Stimulated activated CD8-positive, alpha-beta memory T cell treated with anti-CD3 and anti-CD28 coated beads, Interleukin-7, amount 100 ng/mL, for 24 hours (primary cell): ENCODE results near the gene DBET.
"Not testable (repeated sequence)": the region's sequence is repeated elsewhere in the genome, so short reads cannot be mapped to it uniquely, and the experiment has no call there.

Experiments
- DNase-seq: peaks from one replicate; pipeline ENCODE4 v3.0.0-alpha.2; 2020; ENCODE audit warnings: low read depth

Gene DBET

DNA sequence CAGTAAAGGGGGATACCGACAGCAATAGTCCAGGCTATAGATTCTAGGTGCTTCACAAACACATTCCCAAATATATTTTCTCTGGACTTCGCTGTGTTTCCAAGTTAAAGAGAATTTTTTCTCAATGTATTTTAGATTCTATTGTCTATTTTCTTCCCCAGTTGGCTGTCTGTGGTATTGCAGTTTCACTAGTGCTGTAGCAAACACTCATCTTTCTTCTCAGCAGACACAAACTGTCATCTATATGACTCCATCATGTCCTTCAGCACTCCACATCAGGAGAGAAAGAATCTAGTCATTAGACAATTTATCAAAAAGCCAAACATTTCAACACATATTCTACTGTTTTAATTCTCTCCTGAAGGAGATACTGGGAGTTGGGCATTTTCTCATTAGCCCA is at the start of gene DBET:
Gene DBET (plus strand): TSS at position 161 of the 400 bp plus-strand sequence.
- not testable (repeated sequence) for DNase-seq

DNA sequence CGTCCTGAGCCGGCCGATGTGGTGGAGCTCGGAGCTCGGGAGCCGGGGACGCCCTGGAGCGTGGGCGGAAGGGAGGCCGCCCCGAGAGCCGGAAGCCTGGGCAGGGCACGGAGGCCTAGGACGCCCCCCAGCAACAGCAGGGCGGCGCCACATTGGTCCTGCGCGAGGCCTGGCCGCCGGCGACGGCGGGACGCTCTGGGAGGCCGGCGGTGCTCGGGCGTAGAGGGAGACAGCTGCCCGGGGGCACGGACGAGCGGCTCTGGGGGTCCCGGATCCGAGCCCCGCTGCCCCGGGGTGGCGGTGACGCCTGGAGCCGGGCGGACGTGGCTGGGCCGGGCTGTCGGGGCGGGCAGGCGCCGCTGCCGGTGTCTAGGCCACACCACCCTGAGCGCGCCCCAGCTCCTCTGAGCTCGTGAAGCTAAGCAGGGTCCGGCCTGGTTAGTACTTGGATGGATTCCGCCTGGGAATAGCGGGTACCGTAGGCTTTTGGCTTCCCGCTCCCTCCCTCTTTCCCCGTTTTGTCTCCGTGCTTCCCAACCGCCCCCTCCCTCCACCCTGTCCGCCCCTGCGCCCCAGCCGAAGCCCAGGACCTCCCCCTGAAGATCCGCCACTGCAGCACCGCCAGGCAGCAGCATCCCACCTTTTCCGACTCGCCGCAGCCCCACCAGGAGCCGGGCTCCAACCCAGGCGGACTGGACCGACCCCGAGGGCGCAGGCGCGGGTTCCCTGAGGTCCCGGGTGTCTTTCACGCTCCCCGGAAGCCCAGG is 49.3 kb upstream of the DBET start:
- DNase-seq, result no peak

DNA sequence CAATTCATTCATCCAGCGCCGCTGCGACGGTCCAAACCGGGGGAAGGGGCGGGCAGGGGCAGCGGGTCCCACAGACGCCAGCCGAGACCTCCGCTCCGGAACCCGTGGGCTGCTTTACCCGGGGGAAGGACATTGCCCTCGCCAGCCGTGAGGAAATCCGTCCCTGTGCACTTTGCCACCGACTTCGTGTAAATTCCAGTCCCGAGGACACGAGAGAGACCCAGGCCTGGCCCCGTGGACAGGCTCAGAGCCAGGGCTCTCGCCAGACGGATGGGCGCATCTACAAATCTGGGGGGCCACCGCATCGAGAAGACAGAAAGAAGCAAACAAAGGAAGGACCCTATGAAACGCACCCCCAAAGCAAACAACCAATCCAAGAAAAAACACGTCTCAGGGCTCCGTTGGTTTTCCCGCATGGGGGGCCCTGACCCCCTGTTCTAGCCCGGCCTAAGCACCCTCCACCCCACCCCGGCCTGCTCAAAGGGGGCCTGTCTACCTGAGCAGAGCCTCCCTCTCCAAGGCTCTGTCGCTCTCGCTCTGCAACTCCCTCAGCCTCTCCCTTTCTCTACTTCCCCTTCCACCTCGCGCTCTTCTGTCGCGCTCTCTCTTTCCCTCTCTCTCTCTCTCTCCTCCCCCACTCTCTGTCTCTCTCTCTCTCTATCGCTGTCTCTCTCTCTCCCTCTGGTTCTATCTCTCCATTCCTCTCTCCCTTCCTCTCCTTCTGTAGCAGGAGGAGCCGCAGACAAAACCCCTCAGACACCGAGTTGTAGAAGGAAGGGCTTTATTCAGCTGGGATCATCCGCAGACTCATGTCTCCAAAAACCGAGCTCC is 48.5 kb upstream of the DBET start:
- no peak for DNase-seq

DNA sequence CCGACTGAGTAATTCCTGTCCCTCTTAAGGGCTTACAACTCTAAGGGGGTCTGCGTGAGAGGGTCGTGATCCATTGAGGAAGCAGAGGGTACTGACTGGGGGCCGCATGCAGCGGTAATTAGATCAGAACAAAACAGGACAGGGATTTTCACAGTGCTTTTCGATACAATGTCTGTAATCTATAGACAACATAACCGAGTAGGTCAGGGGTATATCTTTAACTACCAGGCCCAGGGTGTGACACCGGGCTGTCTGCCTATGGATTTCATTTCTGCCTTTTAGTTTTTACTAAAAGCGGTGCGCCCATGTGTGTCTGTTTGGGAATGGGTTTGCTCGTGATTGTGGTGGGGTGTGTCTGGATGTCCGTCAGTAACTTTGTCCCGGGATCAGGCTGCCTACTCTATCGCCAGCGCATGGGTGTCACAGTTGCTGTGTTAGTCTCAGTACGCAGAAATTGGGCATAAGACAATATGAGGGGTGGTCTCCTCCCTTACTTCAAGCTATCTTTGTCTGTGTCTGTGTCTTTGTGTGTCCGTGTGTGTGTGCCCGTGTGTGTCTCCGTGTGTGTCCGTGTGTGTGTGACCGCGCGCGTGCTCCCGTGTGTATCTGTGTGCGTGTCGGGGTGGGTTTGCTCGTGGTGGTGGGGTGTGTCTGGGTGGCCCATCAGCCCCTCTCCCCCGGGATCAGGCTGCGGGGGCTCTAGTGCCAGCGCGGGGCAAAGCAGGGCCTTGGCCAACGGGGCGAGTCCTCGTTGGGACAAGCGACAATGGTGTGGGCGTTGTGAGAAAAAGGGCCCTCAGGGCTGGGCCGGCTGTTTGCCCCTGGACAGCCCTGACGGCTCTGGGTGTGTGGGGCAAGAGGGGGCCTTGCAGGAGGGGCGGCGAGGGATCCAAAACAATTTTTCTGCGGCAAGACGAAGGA is 47.7 kb upstream of the DBET start:
- no peak for DNase-seq

DNA sequence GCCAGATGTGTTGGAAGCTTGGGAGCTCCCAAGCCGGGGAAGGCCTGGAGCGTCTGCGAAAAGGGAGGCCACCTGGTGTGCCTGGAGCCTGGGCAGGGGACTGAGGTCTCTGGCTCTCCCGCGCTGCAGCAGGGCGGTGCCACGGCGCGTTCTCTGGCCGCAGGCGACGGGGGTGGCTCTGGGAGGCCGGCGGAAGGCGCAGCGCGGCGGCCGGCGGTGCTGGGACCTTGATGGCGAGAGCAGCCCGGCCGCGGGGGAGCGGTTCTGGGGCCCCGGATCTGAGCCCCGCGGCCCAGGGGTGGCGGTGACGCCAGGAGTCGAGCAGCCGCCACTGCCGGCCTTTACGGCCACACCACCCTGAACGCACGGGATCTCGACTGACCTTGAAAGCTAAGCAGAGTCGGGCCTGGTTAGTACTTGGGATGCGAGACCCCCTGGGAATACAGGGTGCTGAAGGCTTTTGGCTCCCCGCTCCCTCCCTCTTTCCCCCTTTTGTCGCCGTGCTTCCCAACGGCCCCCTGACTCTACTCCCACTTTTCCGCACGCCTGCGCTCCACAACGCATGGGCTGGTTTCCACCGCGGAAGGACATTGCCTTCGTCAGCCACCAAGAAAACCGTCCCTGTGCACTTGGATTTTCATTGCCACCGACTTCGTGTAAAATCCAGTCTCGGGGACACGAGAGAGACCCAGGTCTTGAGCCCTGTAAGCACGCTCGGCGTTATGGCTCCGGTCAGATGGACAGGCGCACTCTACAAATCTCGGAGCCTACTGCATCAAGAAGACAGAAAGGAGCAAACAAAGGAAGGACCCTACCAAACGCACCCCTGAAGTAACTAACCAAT is 46.7 kb upstream of the DBET start:
- DNase-seq, result no peak

DNA sequence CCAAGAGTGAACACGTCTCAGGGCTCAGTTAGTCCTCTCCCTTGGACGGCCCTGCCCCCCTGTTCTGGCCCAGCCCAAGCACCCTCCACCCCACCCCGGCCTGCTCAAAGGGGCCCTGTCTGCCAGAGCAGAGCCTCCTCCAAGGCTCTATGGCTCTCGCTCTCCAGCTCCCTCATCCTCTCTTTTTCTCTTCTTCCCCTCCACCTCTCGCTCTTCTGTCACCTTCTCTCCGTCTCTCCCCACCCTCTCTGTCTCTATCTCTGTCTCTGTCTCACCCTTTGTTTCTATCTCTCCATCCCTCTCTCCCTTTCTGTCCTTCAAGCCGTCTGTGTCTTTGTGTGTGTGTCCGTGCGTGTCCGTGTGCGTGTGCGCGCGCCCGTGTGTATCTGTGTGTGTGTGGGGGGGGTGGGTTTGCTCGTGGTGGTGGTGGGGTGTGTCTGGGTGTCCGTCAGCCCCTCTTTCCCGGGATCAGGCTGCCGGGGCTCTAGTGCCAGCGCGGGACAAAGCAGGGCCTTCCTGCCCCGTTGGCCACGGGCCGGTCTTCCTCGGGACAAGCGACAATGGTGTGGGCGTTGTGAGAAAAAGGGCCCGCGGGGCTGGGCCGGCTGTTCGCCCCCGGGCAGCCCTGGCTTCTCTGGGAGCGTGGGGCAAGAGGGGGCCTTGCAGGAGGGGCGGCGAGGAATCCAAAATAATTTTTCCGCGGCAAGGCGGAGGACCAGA is 45.9 kb upstream of the DBET start:
- no peak for DNase-seq

DNA sequence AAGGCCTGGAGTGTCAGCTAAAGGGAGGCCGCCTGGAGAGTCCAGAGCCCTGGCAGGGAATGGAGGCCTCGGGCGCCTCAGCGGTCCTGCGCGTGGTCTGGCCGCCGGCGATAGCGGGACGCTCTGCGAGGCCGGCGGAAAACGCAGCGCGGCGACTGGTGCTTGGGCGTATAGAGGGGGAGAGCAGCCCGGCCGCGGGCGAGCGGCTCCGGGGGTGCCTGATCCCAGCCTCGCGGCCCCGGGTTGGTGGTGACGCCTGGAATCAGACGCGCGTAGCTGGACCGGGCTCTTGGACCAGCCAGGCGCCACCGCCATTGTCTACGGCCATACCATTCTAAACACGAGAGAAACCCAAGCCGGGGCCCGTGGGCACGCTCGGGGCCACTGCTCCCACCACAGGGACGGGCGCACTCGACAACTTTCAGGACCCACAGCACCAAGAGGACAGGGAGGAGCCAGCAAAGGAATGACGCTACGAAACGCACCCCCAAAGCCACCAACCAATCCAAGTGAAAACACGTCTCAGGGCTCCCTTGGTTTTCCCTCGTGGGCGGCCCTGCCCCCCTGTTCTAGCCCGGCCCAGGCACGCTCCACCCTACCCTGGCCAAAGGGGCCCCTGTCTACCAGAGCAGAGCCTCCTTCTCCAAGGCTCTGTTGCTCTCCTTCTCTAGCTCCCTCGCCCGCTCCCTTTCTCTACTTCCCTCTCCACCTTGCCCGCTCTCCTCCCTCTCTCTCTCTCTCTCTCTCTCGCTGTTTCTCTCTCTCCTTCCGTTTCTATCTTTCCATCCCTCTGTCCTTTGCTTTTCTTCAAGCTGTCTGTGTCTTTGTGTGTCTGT is 45.1 kb upstream of the DBET start:
- DNase-seq, result no peak

DNA sequence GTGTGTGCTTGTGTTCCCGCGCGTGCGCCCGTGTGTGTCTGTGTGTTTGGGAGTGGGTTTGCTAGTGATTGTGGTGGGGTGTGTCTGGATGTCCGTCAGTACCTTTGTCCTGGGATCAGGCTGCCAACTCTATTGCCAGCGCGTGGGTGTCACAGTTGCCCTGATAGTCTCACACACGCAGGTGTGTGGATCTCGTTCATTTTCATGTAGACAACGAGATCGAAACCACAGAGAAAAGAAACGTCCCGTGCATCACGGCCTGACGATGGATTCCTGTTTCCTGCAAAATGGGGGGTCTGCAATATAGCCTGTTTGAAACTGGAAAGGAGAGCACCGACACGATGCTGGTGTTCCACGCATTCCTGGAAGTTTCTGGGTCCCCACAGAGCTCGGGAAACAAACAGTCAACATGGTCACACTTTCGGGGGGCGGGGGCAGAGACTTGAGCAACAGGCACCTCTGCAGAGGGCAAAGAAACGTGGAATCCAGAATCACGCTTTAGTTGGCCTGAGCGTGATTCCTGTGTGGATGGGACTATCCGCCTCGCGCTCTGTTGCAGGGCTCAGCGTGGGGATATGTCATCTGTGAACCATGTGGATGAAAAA is 44.3 kb upstream of the DBET start:
- DNase-seq, result not testable (repeated sequence)

DNA sequence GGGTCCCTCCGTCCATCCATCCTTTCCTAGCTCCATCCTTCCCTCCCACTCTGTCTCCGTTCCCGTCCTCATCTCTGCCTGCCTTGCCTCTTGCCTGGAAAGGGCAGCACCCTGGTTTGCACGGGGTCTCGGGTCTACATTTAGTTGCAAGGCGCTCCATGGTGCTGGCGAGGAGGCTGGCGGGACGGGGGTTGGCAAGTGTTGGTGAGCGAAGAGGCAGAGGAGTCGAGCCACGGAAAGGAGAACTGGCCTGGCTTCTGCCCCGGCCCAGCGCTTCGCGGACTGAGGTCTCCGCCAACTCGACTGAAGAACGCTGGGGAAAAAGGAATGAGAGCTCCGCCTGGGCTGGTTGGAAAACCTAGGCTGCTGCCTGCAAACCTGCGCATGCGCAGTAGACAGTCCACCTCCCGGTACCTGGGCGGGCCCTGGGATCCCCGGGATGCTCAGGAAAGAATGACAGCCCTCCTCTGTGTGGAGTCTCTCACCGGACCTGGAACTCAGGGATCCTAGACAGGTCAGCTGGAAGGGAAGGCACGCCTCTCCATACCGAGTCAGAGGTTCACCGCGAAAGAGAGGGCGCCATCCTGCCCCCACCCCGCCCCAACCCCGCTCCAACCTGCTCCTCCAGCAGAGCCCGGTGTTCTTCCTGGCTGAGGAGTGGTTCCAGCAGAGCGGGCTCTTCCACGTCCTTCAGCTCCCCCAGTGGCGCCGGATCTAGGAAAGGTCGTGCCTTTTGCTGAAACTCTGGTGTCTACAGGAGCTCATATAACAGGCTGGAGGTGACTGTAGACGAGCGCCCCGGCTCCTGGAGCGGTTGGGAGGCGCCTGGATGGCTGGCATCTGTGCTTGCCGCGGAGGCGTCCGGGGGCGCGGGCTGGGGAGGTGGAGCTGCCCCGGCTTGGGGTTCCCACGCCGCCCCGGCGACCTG is 43.2 kb upstream of the DBET start:
- DNase-seq, result no peak

DNA sequence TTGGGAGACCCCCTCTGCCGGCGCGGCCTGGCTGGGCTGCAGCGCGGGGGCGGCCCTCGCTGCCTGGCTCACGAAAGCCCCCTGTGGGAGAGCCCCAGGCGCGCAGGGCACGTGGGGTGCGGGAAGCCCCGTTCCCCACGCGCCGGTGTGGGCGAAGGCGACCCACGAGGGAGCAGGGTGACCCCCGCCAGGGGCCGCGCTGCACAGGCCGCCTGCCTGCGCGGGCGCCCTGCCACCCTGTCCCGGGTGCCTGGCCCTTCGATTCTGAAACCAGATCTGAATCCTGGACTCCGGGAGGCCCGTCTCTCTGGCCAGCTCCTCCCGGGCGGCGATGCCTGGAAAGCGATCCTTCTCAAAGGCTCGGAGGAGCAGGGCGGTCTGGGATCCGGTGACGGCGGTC is 42.3 kb upstream of the DBET start:
- not testable (repeated sequence) for DNase-seq

DNA sequence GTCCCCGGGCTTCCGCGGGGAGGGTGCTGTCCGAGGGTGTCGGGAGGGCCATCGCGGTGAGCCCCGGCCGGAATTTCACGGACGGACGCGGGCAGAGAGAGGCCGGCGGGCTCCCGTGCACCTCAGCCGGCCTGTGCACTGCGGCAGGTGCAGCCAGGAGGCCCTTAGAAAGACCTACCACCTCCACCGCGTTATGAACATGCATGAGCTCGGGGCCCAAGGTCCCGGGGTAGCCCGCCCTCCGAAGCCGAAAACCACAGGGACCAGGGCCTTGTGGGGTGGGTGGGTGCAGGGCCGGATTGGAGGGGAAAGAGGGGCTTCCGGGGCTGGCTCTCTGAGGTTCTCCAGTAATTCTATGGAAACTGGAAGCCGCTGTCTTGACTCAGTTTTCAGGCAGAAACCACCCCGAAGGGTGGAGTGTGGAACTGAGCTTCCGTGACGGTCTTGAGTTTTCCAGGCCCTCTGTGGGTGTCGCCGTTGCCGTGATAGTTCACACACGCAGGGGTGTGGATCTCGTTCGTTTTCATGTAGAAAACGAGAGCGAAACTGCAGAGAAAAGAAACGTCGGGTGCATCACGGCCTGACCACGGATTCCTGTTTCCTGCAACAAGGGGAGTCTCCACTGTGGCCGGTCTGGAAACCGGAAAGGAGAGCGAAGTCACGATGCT is 41.6 kb upstream of the DBET start:
- not testable (repeated sequence) for DNase-seq

DNA sequence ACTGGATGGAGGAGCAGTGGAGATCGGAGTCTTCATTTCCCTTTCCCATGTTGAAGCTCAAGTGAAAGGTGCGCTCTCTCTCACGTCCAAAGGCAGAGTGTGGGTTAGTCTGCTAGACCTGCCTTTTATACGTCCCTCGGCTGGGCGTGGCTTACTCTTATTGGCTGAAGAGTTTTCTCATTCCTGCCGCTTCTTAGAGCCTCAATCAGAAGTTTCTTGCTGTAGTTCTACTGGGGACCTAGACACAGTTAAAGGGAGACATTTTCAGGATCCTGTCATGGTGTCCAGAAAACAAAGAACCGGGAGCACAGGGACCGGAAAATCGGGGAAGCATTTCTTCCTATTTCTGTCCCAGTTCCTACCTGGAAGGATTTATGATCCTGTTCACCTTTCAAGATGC is 37.1 kb upstream of the DBET start, which contains the start of gene FRG2:
Gene FRG2 (minus strand): TSS at position 101 of the 400 bp plus-strand sequence. CDS start 52 bp downstream, at position 49.
- not testable (repeated sequence) for DNase-seq

DNA sequence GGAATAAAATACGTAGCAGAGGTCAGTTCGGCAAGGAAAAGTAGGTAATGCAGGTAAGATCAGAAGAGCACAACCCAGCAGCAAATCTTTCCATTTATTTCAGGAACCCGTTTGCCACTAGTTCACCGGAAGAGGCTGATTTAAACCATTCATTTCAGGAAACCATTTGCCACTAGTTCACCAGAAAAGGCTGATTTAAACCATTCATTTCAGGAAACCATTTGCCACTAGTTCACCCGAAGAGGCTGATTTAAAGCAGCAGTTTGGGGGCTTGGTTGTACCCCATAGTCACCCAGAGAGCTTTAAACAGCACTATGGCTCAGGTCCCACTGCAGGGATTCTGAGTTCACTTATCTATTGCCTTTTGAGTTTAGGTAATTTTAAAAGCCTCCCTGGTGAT is 33.0 kb upstream of the DBET start:
- not testable (repeated sequence) for DNase-seq

DNA sequence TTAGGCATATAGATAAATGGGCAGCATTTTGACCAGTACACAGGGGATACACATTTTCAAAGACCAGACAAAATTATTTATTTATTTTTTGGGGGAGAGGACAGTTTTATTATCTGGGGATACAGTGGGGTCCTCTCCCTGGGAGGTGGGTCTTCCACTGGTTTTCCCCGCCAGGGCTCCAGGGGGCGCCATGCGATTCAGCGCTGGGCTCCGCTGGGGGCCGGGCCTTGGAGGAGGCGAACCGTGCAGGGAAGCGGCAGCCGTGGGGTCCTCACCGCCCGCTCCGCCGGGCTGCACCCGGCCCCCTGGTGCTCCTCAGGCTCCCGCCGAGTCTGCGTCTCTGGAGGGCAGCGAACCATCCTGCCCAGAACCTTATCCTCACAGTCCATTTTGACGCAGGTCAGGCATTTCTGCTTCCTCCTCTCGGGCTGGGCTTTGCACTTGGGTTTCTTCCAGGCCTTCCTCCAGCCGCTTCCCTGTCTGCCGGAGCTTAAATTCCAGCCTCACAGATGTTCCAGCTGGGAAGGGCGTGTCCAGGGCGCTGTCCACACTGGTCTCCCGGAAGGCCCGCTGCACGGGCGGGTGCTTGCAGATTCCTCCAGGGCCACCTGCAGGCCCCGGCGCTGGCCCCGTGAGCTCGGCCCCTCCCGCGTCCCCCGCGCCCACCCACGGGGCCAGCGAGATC is 26.5 kb upstream of the DBET start:
- not testable (repeated sequence) for DNase-seq

DNA sequence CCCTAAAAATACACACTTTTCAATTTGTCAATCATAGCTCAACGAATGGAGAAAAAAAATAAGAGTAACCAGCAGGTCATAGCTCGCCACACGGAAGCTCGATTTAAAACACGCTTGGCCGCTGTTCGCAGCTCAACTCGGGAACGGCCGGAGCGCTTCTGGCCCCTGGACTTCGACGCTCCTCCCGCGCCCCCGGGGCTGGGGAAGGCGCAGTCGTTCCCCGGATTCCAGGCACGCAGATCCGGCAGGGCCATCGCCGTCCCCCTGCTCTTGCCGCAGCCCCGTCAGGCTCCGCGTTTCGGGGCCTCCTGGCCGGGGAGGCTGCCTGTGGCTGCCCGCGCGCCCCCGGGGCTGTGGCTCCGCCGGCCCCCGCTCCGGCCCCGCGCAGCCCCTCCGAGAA is 23.4 kb upstream of the DBET start:
- DNase-seq, result not testable (repeated sequence)

DNA sequence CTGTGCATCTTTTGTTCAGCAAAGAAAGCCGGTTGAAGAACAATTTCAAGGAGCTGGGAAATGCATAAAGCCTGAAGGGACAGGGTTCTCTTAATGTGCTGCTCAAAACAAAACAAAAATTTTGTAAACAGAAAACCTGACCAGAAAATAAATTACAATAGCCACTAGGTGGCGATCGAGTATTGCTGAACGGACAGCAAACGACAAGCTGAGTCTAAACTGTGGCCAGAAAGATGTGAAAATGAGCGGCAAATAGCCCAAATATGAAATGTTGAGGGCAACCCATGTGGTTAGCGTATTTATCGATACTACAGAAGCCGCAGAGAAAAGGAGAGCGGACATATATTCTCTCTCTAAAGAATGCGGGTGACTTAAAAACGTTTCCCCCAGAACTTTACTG is 16.7 kb upstream of the DBET start:
- DNase-seq, result not testable (repeated sequence)
